IPS-18c (cell line): ENCODE data around the gene ANKS1A.
"Not testable (repeated sequence)": the region's sequence is repeated elsewhere in the genome, so short reads cannot be mapped to it uniquely, and the experiment has no call there.

Experiments
- H3K4me3 ChIP-seq: 2 replicates; pipeline ENCODE4 v1.7.0; 2013; ENCODE audit warnings: low read depth, mild to moderate bottlenecking, low read length, moderate library complexity; ENCODE audit not compliant: insufficient read depth
- H3K9me3 ChIP-seq: one replicate; pipeline ENCODE4 v1.6.1; 2013; ENCODE audit warnings: mild to moderate bottlenecking, low read length, moderate library complexity; ENCODE audit not compliant: control insufficient read depth, insufficient read depth

ANKS1A gene

GRCh38 chr6:34999153-34999552 is 110.1 kb downstream of the ANKS1A start:
- H3K4me3 ChIP-seq, H3K9me3 ChIP-seq: not testable (repeated sequence)

GRCh38 chr6:34999962-35000361 is 110.9 kb downstream of the ANKS1A start:
- H3K4me3 ChIP-seq, H3K9me3 ChIP-seq: not testable (repeated sequence)

- H3K9me3 ChIP-seq, result not testable (repeated sequence)
Measured at GRCh38 chr6:35001349-35001748, 112.3 kb downstream of the ANKS1A start.

GRCh38 chr6:35003886-35004530 is 115.0 kb downstream of the ANKS1A start:
- not testable (repeated sequence) for H3K4me3 ChIP-seq, H3K9me3 ChIP-seq

More at GRCh38 chr6:35001349-35001748, 112.3 kb downstream of the ANKS1A start:
- not testable (repeated sequence) for H3K4me3 ChIP-seq

- Histone ChIP-seq H3K4me3 (no peak overlapping the region), H3K9me3 (no peaks in the 10 kb centered on the region)
Measured at GRCh38 chr6:35007016-35007415, 118.0 kb downstream of the ANKS1A start.

GRCh38 chr6:35008858-35009257 is 119.8 kb downstream of the ANKS1A start:
- no peaks in the 10 kb centered on the region for H3K9me3 ChIP-seq

GRCh38 chr6:35011096-35012041 is 122.3 kb downstream of the ANKS1A start:
- Histone ChIP-seq H3K9me3 (no peaks in the 10 kb centered on the region), H3K4me3 (no peak overlapping the region)

More at GRCh38 chr6:35008858-35009257, 119.8 kb downstream of the ANKS1A start:
- no peak overlapping the region for H3K4me3 ChIP-seq

- no peak overlapping the region for H3K4me3 ChIP-seq
Measured at GRCh38 chr6:35013701-35014100, 124.6 kb downstream of the ANKS1A start.

GRCh38 chr6:35014341-35014740 is 125.3 kb downstream of the ANKS1A start:
- Histone ChIP-seq H3K9me3 (no peaks in the 10 kb centered on the region), H3K4me3 (no peak overlapping the region)

More at GRCh38 chr6:35013701-35014100, 124.6 kb downstream of the ANKS1A start:
- H3K9me3 ChIP-seq, result no peaks in the 10 kb centered on the region

GRCh38 chr6:35014786-35015185 is 125.7 kb downstream of the ANKS1A start:
- H3K4me3 ChIP-seq, result no peak overlapping the region
- H3K9me3 ChIP-seq, result no peaks in the 10 kb centered on the region

- Histone ChIP-seq H3K4me3 (no peak overlapping the region), H3K9me3 (no peaks in the 10 kb centered on the region)
Measured at GRCh38 chr6:35015476-35015875, 126.4 kb downstream of the ANKS1A start.

GRCh38 chr6:35015996-35016395 is 126.9 kb downstream of the ANKS1A start:
- Histone ChIP-seq H3K4me3 (no peak overlapping the region), H3K9me3 (no peaks in the 10 kb centered on the region)

- H3K4me3 ChIP-seq, result no peak overlapping the region
- H3K9me3 ChIP-seq, result no peaks in the 10 kb centered on the region
Measured at GRCh38 chr6:35016502-35017321, 127.7 kb downstream of the ANKS1A start.

GRCh38 chr6:35017411-35018181 is 128.5 kb downstream of the ANKS1A start:
- Histone ChIP-seq H3K9me3 (no peaks in the 10 kb centered on the region), H3K4me3 (no peak overlapping the region)

- Histone ChIP-seq H3K4me3 (no peak overlapping the region), H3K9me3 (no peaks in the 10 kb centered on the region)
Measured at GRCh38 chr6:35018182-35018519, 129.1 kb downstream of the ANKS1A start.

GRCh38 chr6:35018746-35019145 is 129.7 kb downstream of the ANKS1A start:
- Histone ChIP-seq H3K4me3 (no peak overlapping the region), H3K9me3 (no peaks in the 10 kb centered on the region)

- H3K9me3 ChIP-seq, result no peaks in the 10 kb centered on the region
Measured at GRCh38 chr6:35019171-35019570, 130.1 kb downstream of the ANKS1A start.

More at GRCh38 chr6:35019171-35019570, 130.1 kb downstream of the ANKS1A start:
- H3K4me3 ChIP-seq, result no peak overlapping the region
